ENCODE results near the gene DRG1.
"Not testable (repeated sequence)": the region's sequence is repeated elsewhere in the genome, so short reads cannot be mapped to it uniquely, and the experiment has no call there.

The DRG1 gene

GRCh38 chr22:31399211-31400022 is at the start of gene DRG1:
DRG1 (plus strand) TSS chr22:31399604; CDS start chr22:31399684, 80 bp downstream.
- peak; percentile 99 for DNase-seq

- DNase-seq: no peak
Observed at GRCh38 chr22:31349960-31350359, 49.4 kb upstream of the DRG1 start.

- no peak for DNase-seq
Observed at GRCh38 chr22:31350410-31350863, 49.0 kb upstream of the DRG1 start.

- no peak for DNase-seq
Observed at GRCh38 chr22:31354515-31354914, 44.9 kb upstream of the DRG1 start.

- no peak for DNase-seq
Observed at GRCh38 chr22:31360029-31360428, 39.4 kb upstream of the DRG1 start.

- no peak for DNase-seq
Observed at GRCh38 chr22:31361743-31362142, 37.7 kb upstream of the DRG1 start.

GRCh38 chr22:31363885-31364465 is 35.4 kb upstream of the DRG1 start:
- DNase-seq: no peak

GRCh38 chr22:31367426-31367825 is 32.0 kb upstream of the DRG1 start:
- DNase-seq: no peak

GRCh38 chr22:31377612-31378011 is 21.8 kb upstream of the DRG1 start:
- DNase-seq: no peak

- DNase-seq: no peak
Observed at GRCh38 chr22:31378123-31378522, 21.3 kb upstream of the DRG1 start.

GRCh38 chr22:31378651-31379050 is 20.8 kb upstream of the DRG1 start:
- DNase-seq: peak; percentile 3

GRCh38 chr22:31393893-31394292 is 5.5 kb upstream of the DRG1 start:
- DNase-seq: no peak

- DNase-seq: no peak
Observed at GRCh38 chr22:31394326-31394725, 5.1 kb upstream of the DRG1 start.

GRCh38 chr22:31398231-31398630 is 1.2 kb upstream of the DRG1 start:
- DNase-seq: no peak

GRCh38 chr22:31400023-31400397 is 606 bp downstream of the DRG1 start:
- DNase-seq: no peak

GRCh38 chr22:31402350-31402749 is 2.9 kb downstream of the DRG1 start:
- DNase-seq: not testable (repeated sequence)

GRCh38 chr22:31425331-31426050 is 26.1 kb downstream of the DRG1 start:
- DNase-seq: no peak

GRCh38 chr22:31431950-31432349 is 32.5 kb downstream of the DRG1 start:
- DNase-seq: no peak

GRCh38 chr22:31436132-31436531 is 36.7 kb downstream of the DRG1 start:
- DNase-seq: no peak

- no peak for DNase-seq
Observed at GRCh38 chr22:31439808-31440207, 40.4 kb downstream of the DRG1 start.

- DNase-seq: no peak
Observed at GRCh38 chr22:31440681-31441080, 41.3 kb downstream of the DRG1 start.

- DNase-seq: no peak
Observed at GRCh38 chr22:31441652-31442051, 42.2 kb downstream of the DRG1 start.

GRCh38 chr22:31442768-31443489 is 43.5 kb downstream of the DRG1 start:
- no peak for DNase-seq
